Endodermal cell (in vitro differentiated cells): ENCODE data around the gene PECR. TPM values are rescaled to one million over a fixed set of nuclear protein-coding genes. Genes with fewer than 3 reads are reported as not detected.
A peak's percentile ranks its signal among the peaks of the same experiment; 100 is the strongest.

Experiments
- DNase-seq: peaks from one replicate; pipeline ENCODE4 v3.0.0-alpha.2; 2017
- H3K27ac ChIP-seq: 2 replicates; pipeline ENCODE4 v1.5.1; 2013; ENCODE audit warnings: mild to moderate bottlenecking, low read depth, low read length, moderate library complexity
- H3K27me3 ChIP-seq: 2 replicates; pipeline ENCODE4 v1.6.1; 2013; ENCODE audit warnings: mild to moderate bottlenecking, low read length, moderate library complexity; ENCODE audit not compliant: insufficient read depth, control insufficient read depth, poor library complexity, severe bottlenecking
- H3K36me3 ChIP-seq: 2 replicates; pipeline ENCODE4 v1.7.0; 2013; ENCODE audit warnings: mild to moderate bottlenecking, low read length, moderate library complexity; ENCODE audit not compliant: control insufficient read depth, insufficient read depth
- H3K4me1 ChIP-seq: one replicate; pipeline ENCODE4 v1.7.0; 2013; ENCODE audit warnings: low read length; ENCODE audit not compliant: control insufficient read depth, insufficient read depth
- H3K4me3 ChIP-seq: 2 replicates; pipeline ENCODE4 v1.5.1; 2013; ENCODE audit warnings: mild to moderate bottlenecking, low read length, moderate library complexity
- H3K9ac ChIP-seq: 2 replicates; pipeline ENCODE4 v1.6.1; 2013; ENCODE audit warnings: mild to moderate bottlenecking, low read length, moderate library complexity; ENCODE audit not compliant: poor library complexity, severe bottlenecking; ENCODE audit errors: extremely low read depth
- H3K9me3 ChIP-seq: 2 replicates; pipeline ENCODE4 v1.6.1; 2013; ENCODE audit warnings: mild to moderate bottlenecking, low read length, moderate library complexity; ENCODE audit not compliant: control insufficient read depth
- H3K27ac Mint-ChIP-seq: 2 replicates; pipeline ENCODE4 v1.8.0; 2020; ENCODE audit warnings: mixed read lengths
- H3K27me3 Mint-ChIP-seq: 2 replicates; pipeline ENCODE4 v1.8.0; 2021; ENCODE audit warnings: mild to moderate bottlenecking, mixed read lengths; ENCODE audit not compliant: insufficient read depth
- H3K36me3 Mint-ChIP-seq: 2 replicates; pipeline ENCODE4 v1.8.0; 2020; ENCODE audit warnings: low read depth, mixed read lengths
- H3K4me1 Mint-ChIP-seq: 2 replicates; pipeline ENCODE4 v1.8.0; 2020; ENCODE audit warnings: mixed read lengths
- H3K4me3 Mint-ChIP-seq: 2 replicates; pipeline ENCODE4 v1.8.0; 2020; ENCODE audit warnings: mild to moderate bottlenecking, moderate library complexity, mixed read lengths
- H3K9me3 Mint-ChIP-seq: 2 replicates; pipeline ENCODE4 v1.8.0; 2020; ENCODE audit warnings: mild to moderate bottlenecking, mixed read lengths
- WGBS, 2 experiments: methylation state at CpG; one replicate each; pipeline versions ENCODE4 v1.1.5 to v1.1.7; 2013; ENCODE audit warnings: missing lambda C conversion rate in 2 of 2, mixed read lengths in 1 of 2; ENCODE audit not compliant: insufficient coverage in 1 of 2, insufficient read length in 1 of 2; 5-methylcytosine and 5-hydroxymethylcytosine counted together
- total RNA-seq, 2 donors: library from RNA; stranded (reverse); fragmentation: NEBNext Ultra II Directional in 1 of 2; extraction: Animal tissue kit (Norgen Biotek cat#: 25700) in 1 of 2; gene quantifications; 2 replicates in 1 of 2; 3 replicates in 1 of 2; pipeline ENCODE4 v1.2.1, GENCODE V29; 2021
- TF ChIP-seq, protein P1 (sequence below): fragments of 200-600 bp; sonication (generic); conservative IDR thresholded peaks from 2 replicates; pipeline ENCODE4 v1.5.0; 2021; ENCODE audit warnings: antibody characterized with exemption, mild to moderate bottlenecking

PECR gene
- total RNA-seq, 2 donors from 2014 or later = 12.5 to 17.0 TPM

DNA sequence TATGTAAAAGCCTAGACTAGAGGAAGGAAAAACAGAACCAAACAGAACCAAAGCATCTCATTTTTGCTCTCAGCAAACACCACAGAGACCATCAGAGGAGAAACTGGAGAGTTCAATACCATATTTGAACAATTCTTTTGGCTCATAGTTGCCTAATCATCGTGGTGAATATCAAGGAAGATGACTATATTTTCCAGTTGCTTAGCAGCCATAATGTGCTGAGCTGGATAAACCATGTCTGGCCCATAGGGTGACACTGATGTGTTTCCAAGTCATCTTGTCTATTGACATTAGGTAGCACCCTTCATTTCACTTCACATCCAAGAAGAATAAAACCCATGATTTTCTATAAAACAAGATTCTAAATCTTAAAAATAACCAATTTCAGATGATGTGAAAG lies 21.6 kb upstream of the PECR start:
- Histone ChIP-seq H3K27me3 (no peaks in the 10 kb centered on the region), H3K4me3 (no peak overlapping the region), H3K9ac (no peak overlapping the region), H3K9me3 (no peaks in the 10 kb centered on the region), H3K4me1 (no peaks in the 10 kb centered on the region), H3K36me3 (no peaks in the 10 kb centered on the region), H3K27ac (no peak overlapping the region)
- Mint-ChIP-seq H3K9me3 (no peaks in the 10 kb centered on the region), H3K36me3 (no peaks in the 10 kb centered on the region), H3K4me3 (no peak overlapping the region), H3K4me1 (peaks cover 7% of the 10 kb centered on the region), H3K27me3 (no peaks in the 10 kb centered on the region), H3K27ac (no peak overlapping the region)
- no peak for DNase-seq
- WGBS, 2 experiments = 86 to 93% methylated on average over 1 of the region's 1 CpG
- TF ChIP-seq, protein P1, sequence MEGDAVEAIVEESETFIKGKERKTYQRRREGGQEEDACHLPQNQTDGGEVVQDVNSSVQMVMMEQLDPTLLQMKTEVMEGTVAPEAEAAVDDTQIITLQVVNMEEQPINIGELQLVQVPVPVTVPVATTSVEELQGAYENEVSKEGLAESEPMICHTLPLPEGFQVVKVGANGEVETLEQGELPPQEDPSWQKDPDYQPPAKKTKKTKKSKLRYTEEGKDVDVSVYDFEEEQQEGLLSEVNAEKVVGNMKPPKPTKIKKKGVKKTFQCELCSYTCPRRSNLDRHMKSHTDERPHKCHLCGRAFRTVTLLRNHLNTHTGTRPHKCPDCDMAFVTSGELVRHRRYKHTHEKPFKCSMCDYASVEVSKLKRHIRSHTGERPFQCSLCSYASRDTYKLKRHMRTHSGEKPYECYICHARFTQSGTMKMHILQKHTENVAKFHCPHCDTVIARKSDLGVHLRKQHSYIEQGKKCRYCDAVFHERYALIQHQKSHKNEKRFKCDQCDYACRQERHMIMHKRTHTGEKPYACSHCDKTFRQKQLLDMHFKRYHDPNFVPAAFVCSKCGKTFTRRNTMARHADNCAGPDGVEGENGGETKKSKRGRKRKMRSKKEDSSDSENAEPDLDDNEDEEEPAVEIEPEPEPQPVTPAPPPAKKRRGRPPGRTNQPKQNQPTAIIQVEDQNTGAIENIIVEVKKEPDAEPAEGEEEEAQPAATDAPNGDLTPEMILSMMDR = no peak

DNA sequence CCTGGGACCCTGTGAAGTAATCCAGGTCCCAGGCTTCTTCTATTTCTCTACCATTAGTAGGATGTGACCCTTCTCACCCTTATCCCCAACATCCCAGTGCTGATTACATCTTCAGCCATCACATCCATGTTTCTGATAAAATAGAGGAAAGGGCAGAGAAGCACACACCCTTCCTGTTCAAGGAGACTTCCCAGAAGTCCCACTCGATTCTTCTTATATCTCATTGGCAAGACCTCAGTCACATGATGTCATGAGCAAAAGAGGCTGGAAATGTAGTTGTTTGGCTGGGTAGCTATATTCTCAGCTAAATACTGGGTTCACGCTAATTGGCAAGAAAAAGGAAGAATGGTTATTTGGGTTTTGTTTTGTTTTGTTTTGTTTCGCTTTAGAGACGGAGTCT lies 19.5 kb upstream of the PECR start:
- H3K27ac ChIP-seq = no peak overlapping the region
- H3K27me3 ChIP-seq = no peaks in the 10 kb centered on the region
- Mint-ChIP-seq H3K36me3 (no peaks in the 10 kb centered on the region), H3K4me3 (no peak overlapping the region), H3K9me3 (no peaks in the 10 kb centered on the region), H3K27ac (no peak overlapping the region), H3K4me1 (no peaks in the 10 kb centered on the region), H3K27me3 (no peaks in the 10 kb centered on the region)
- H3K9ac ChIP-seq = no peak overlapping the region
- no peaks in the 10 kb centered on the region for H3K9me3 ChIP-seq
- H3K4me3 ChIP-seq = no peak overlapping the region
- WGBS, 2 experiments = 91 to 100% methylated on average over 3 to 4 of the region's 4 CpGs
- peak; percentile 6 for DNase-seq
- H3K36me3 ChIP-seq = no peaks in the 10 kb centered on the region
- TF ChIP-seq, protein P1 = no peak
- no peaks in the 10 kb centered on the region for H3K4me1 ChIP-seq

DNA sequence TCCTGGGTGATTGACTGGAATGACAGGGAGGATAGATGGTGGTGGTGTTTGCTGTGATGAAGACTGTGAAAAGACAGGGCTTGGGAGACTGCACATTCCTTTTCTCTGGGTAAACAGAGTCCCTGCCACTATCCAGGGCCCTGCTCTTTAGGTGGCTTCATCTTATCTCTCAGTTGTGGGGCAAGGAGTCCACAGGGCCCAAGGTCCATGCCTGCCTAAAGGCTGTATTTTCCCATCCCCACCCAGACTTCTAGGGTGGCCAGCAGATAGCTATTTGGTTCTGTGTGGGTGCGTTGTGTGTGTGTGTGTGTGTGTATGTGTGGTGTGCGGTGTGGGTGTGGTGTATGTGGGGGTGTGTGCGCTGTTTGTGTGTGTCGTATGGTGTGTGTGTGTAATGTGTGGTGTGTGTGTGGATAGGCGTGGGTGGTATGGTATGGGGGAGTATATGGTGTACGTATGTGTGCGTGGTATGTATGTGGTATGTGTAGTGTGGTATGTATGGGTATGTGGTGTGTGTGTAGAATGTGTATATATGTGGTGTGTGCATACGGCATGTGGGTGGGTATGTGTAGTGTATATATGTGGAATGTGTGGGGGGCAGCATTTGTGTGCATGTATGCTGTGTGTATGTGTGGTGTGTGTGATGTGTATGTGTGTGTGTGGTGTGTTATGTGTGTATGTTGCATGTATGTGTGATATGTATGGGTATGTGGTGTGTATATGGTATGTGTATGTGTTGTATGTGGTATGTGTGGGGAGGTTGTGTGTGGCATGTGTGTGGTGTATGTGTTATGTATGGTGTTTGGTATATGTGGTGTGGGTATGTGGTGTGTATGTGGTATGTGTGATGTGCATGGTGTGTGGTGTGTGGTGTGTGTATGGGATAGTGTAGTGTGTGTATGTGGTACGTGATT lies 17.1 kb upstream of the PECR start:
- no peak for DNase-seq
- no peak overlapping the region for H3K9ac ChIP-seq
- H3K4me3 Mint-ChIP-seq = no peak overlapping the region

More for the DNA sequence above, 17.1 kb upstream of the PECR start:
- WGBS, 2 experiments = 93 to 95% methylated on average over 6 to 9 of the region's 9 CpGs
- H3K9me3 Mint-ChIP-seq = no peaks in the 10 kb centered on the region
- Histone ChIP-seq H3K4me1 (no peaks in the 10 kb centered on the region), H3K9me3 (no peaks in the 10 kb centered on the region), H3K36me3 (no peaks in the 10 kb centered on the region), H3K27ac (no peak overlapping the region), H3K27me3 (no peaks in the 10 kb centered on the region), H3K4me3 (no peak overlapping the region)
- no peaks in the 10 kb centered on the region for H3K27me3 Mint-ChIP-seq
- no peaks in the 10 kb centered on the region for H3K4me1 Mint-ChIP-seq
- TF ChIP-seq, protein P1 = no peak
- H3K27ac Mint-ChIP-seq = no peak overlapping the region
- H3K36me3 Mint-ChIP-seq = no peaks in the 10 kb centered on the region
